T-helper 2 cell treated with Interferon-gamma antibody and Interleukin-4, amounts not matched to agents 5 μg/mL and 100 μg/mL, for 36 hours (primary cell): ENCODE results near the gene RUNX1.
A peak's percentile ranks its signal among the peaks of the same experiment; 100 is the strongest.
"Not testable (repeated sequence)": the region's sequence is repeated elsewhere in the genome, so short reads cannot be mapped to it uniquely, and the experiment has no call there.

Experiments
- DNase-seq: peaks from one replicate; pipeline ENCODE4 v3.0.0; 2021; ENCODE audit warnings: low spot score
- H3K27ac Mint-ChIP-seq: one replicate; pipeline ENCODE4 v1.8.0; 2021; ENCODE audit warnings: mild to moderate bottlenecking, mixed read lengths
- H3K27me3 Mint-ChIP-seq: one replicate; pipeline ENCODE4 v1.8.0; 2021; ENCODE audit warnings: low read depth, mixed read lengths
- H3K36me3 Mint-ChIP-seq: one replicate; pipeline ENCODE4 v1.8.0; 2021; ENCODE audit warnings: low read depth, mixed read lengths
- H3K4me1 Mint-ChIP-seq: one replicate; pipeline ENCODE4 v1.8.0; 2021; ENCODE audit warnings: low read depth, mixed read lengths
- H3K4me3 Mint-ChIP-seq: one replicate; pipeline ENCODE4 v1.8.0; 2022; ENCODE audit warnings: mild to moderate bottlenecking, moderate library complexity, mixed read lengths
- H3K9me3 Mint-ChIP-seq: one replicate; pipeline ENCODE4 v1.8.0; 2021; ENCODE audit warnings: mixed read lengths

Gene RUNX1

DNA sequence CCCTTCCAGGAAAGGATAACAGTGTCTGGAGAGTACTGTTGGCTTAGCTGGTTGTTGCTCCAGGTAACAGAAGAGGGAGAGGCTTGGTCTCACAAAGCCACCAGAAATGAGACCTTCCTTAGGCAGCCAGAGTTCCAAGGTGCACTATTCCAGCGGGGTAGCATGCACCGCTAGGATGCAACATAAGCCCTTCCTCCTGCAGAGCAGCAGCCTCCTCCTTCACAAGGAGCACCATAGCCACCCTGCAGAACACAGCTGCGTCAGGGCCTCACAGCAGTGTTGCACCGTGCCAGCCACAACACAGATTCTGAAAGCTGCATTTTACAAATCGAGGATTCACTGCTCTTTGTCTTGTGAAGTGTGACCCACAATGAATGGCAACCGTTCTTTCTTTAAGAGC is 238.3 kb downstream of the RUNX1 start:
- H3K9me3 Mint-ChIP-seq, result peaks cover 8% of the 10 kb centered on the region
- peaks cover 82% of the 10 kb centered on the region for H3K36me3 Mint-ChIP-seq
- H3K4me1 Mint-ChIP-seq, result peaks cover 72% of the 10 kb centered on the region
- no peaks in the 10 kb centered on the region for H3K27me3 Mint-ChIP-seq
- H3K27ac Mint-ChIP-seq, result no peak overlapping the region
- H3K4me3 Mint-ChIP-seq, result no peak overlapping the region
- no peak for DNase-seq

DNA sequence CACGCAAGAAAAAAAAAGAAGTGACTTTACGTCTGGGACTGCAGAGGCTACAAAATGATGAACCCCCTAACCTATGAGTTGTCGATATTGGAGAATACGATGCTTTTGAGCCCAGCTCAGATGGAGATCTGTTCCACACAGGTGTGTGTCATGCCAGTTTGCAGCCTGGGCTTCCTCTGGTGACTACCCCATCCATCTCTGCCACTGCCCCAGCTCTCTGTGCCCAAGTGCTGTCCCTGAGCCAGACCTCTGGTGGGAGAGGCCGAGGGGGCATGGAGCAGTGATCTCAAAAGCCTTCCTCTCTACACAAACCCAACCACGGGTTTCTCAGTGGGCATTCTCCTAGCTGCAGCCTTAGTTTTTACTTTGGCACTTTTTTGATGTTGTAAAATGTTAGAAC is 239.3 kb downstream of the RUNX1 start:
- peaks cover 8% of the 10 kb centered on the region for H3K9me3 Mint-ChIP-seq
- no peaks in the 10 kb centered on the region for H3K27me3 Mint-ChIP-seq
- no peak for DNase-seq
- H3K4me1 Mint-ChIP-seq, result peaks cover 76% of the 10 kb centered on the region
- H3K36me3 Mint-ChIP-seq, result peaks cover 83% of the 10 kb centered on the region
- no peak overlapping the region for H3K27ac Mint-ChIP-seq
- H3K4me3 Mint-ChIP-seq, result no peak overlapping the region

DNA sequence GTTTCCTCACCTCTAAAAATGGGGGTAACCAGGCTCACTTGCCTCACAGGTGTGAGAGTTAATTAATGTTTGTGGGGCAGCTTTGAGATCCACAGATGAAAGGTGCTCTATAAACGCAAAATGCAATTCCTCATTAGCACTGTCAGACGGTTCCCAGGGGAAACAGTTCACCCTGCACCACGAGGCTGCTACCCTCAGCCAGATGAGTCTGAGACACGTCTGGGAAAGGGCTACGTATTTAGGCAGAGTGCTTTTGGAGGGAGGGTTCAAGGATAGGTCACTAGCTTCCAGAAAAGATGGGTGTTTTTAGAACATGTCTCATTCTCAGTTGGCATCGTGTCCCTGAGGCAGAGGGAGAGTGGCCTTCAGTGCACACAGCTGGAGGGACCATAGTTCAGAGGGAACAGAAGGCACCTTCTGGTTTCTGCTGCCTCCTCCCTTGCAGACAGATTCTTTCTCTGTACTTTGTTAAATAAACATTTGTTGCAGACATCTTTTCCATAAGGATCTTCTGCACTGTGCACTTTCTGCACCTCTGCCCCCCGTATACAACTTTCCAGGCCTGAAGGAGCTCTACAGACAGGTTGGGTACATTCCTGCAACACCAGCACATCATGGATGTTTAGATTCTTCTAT is 240.4 kb downstream of the RUNX1 start:
- Mint-ChIP-seq H3K27ac (peak overlapping the region; percentile 85), H3K4me1 (peaks cover 81% of the 10 kb centered on the region), H3K36me3 (peaks cover 82% of the 10 kb centered on the region)

DNA sequence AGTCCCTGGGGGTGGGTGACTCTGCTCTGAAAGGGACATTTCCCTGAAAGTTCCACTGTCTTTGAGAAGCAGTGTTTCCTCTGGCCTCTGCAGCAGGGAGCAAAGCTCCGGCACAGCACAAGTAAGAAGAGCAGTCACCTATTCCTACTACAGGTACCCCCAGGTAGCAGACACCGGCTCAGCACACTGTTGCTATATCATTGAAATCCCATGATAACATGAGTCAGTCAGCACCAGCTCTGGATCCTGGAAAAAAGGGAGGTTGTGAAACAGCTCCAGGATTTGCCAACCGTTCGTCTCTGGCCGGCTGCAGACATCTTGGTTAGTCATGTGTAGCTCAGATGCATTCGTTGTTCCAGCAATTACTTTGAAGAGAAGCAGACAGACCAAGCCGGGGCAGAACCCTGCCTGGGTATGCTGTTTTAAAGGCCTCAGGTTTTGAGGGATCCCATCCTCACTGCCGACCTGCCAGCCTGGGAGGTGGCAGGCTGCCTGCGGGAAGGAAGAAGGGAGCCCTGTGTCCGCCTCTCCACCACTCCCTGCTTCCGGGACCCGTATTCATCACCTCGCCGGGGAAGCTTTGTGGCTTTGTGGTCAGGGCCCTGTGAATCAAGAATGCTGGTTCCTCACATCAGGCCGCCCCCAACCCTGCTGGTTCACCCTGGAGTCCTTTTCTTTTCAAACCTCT is 241.1 kb downstream of the RUNX1 start:
- Mint-ChIP-seq H3K4me3 (peak overlapping the region; percentile 58), H3K9me3 (peaks cover 8% of the 10 kb centered on the region), H3K36me3 (peaks cover 80% of the 10 kb centered on the region), H3K4me1 (peaks cover 77% of the 10 kb centered on the region), H3K27me3 (no peaks in the 10 kb centered on the region), H3K27ac (peak overlapping the region; percentile 85)
- DNase-seq, result peak; percentile 76

More for the DNA sequence above, 240.4 kb downstream of the RUNX1 start:
- no peak for DNase-seq
- no peaks in the 10 kb centered on the region for H3K27me3 Mint-ChIP-seq
- H3K9me3 Mint-ChIP-seq, result peaks cover 8% of the 10 kb centered on the region
- peak overlapping the region; percentile 58 for H3K4me3 Mint-ChIP-seq

DNA sequence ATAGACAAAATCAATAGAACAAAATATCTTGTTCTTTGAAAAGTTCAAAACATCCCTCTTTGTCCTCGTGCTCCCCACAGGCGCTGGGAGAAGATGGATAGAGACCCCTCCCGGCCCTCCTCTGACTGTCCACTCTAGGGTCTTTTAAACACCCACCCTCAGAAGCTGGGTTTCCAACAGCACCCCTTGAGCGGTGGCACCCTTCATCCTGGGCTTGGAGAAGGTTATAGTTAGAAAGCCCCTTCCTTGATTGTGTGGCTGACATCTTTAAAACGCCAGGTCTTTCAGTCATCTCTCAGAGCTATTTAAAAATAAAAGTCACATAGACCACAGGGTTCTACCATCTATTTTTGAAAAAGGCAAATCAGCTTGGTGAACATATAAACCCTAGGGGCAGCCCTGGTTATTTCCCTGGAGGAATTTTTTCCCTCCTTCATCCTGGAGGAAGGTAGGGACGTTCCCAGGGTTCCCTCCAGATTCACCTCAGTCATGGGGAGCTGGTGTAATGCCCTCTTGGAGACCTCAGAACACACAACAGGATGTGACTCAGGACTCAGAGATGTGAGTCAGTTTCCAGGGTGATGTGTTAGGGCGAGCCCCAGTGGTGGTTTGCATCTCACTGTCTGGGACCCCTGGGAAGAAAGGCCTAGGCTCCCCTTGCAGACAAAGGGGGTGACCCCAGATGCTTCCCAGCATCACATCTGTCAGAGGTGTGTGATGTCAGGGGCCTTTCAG is 241.8 kb downstream of the RUNX1 start:
- H3K27me3 Mint-ChIP-seq, result no peaks in the 10 kb centered on the region
- H3K4me3 Mint-ChIP-seq, result peak overlapping the region; percentile 58
- peaks cover 75% of the 10 kb centered on the region for H3K4me1 Mint-ChIP-seq
- peaks cover 81% of the 10 kb centered on the region for H3K36me3 Mint-ChIP-seq
- peaks cover 8% of the 10 kb centered on the region for H3K9me3 Mint-ChIP-seq
- peak; percentile 76 for DNase-seq
- H3K27ac Mint-ChIP-seq, result peak overlapping the region; percentile 85

DNA sequence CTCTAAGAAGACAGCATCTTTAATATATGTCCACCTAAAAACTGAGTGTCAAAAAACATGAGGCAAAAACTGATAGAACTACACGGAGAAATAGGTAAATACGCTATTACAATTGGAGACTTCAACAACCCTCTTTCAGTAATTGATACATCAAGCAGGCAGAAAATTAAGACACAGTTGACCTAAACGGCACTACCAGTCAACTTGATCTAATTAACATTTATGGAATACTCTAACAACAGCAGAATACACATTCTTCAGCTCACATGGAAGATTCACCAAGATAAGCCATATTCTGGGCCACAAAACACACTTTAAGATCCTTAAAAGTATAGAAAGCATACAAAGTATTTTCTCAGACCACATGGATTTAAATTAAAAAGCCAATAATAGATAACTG is 242.7 kb downstream of the RUNX1 start:
- H3K27me3 Mint-ChIP-seq, result no peaks in the 10 kb centered on the region
- peak overlapping the region; percentile 52 for H3K27ac Mint-ChIP-seq
- H3K4me1 Mint-ChIP-seq, result peaks cover 69% of the 10 kb centered on the region
- peaks cover 76% of the 10 kb centered on the region for H3K36me3 Mint-ChIP-seq
- no peak overlapping the region for H3K4me3 Mint-ChIP-seq
- H3K9me3 Mint-ChIP-seq, result peaks cover 8% of the 10 kb centered on the region
- DNase-seq, result no peak

DNA sequence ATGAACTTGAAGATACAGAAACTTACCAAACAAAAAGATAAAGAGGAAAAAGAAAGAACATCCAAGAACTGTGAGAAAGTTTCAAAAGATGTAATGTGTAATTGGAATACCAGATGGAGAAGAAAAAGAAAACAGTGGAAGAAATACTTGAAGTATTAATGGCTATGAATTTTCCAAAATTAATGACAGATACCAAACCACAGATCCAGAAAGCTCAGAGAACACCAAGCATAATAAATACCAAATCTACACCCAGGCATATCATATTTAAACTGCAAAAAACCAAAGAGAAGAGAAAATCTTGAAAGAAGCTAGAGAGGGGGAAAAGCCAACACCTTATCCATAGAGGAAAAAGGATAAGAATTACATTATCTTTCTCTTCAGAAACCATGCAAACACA is 243.9 kb downstream of the RUNX1 start:
- Mint-ChIP-seq H3K27ac (peak overlapping the region; percentile 21), H3K36me3 (peaks cover 71% of the 10 kb centered on the region), H3K27me3 (no peaks in the 10 kb centered on the region), H3K4me1 (peaks cover 59% of the 10 kb centered on the region), H3K9me3 (peaks cover 8% of the 10 kb centered on the region), H3K4me3 (no peak overlapping the region)
- DNase-seq, result no peak

DNA sequence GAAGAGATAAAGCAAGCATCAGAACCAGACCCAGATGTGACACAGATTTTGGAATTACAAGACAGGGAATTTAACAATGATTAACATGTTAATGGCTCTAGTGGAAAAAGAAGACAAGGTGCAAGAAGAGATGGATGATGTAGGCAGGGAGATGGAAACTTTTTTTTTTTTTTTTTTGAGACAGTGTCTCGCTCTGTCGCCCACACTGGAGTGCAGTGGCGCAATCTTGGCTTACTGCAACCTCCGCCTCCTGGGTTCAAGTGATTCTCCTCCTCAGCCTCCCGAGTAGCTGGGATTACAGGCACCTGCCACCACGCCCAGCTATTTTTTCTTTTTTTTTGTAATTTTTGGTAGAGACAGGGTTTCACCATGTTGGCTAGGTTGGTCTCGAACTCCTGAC is 244.5 kb downstream of the RUNX1 start:
- not testable (repeated sequence) for H3K4me3 Mint-ChIP-seq, DNase-seq, H3K9me3 Mint-ChIP-seq, H3K27me3 Mint-ChIP-seq
- H3K4me1 Mint-ChIP-seq, result peaks cover 53% of the 10 kb centered on the region
- H3K27ac Mint-ChIP-seq, result peak overlapping the region; percentile 47
- peaks cover 74% of the 10 kb centered on the region for H3K36me3 Mint-ChIP-seq

DNA sequence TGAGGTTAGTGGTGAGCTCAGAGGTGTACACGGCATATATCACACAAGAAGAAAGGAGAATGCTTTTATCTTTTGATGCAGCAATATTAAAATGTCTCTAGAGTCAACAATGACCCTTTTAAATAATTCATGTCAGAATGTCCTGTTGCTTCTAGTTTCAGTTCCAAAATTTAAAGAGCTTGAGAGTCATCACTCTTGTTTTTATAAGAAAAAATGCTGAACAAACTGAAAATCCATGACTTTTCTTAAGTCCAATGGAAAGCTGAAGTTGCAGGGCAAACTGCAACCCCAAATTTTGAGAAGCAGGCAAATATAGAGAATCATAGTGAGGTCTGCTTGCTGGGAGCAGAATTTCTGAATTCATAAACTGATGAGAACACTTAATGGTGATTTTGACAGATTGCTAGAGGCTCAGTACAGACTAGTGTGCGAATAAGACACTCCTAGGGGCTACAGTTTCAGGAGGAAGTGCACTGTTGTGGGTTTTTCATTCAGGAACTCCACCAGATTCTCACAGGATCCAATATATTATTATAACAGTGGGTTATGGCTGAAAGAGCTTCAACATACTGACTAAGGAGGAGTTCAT is 245.2 kb downstream of the RUNX1 start:
- Mint-ChIP-seq H3K27ac (no peak overlapping the region), H3K4me3 (no peak overlapping the region), H3K4me1 (peaks cover 46% of the 10 kb centered on the region), H3K9me3 (peaks cover 8% of the 10 kb centered on the region), H3K36me3 (peaks cover 74% of the 10 kb centered on the region), H3K27me3 (no peaks in the 10 kb centered on the region)
- DNase-seq, result no peak

DNA sequence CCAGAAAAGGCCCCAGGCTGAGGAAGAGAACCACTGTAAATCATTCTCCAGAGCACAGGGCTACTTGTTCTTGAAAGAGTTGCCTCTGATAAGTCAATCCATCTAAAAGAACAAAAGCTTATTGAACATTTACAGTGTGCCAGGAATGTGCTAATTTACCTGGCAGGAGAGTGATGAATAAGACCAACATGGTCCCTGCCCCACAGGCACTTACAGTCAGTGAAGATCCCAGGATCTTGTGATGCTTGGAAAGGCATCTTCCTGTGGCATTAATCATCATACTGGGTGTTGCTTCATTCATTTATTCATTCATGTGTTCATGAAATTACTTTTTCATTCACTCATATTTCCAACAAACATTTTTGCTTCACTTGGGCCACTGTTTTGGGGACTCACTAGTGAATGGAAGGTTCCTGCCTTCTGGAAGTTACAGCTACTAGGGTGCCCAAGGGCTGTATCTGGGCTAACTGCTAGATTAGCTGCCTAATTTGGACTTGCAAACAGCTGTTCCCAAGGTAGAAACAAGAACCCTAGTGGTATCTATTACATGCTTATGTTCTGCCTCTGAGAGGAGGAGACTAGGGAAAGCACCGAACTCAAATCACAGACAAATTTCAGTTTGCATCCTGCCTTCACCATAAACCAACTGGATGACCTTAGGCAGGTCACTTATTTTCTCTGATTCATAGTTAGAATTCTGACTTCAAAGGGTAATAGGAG is 246.8 kb downstream of the RUNX1 start:
- peaks cover 70% of the 10 kb centered on the region for H3K36me3 Mint-ChIP-seq
- H3K4me1 Mint-ChIP-seq, result peaks cover 31% of the 10 kb centered on the region
- no peak for DNase-seq
- no peaks in the 10 kb centered on the region for H3K27me3 Mint-ChIP-seq
- H3K27ac Mint-ChIP-seq, result no peak overlapping the region
- no peak overlapping the region for H3K4me3 Mint-ChIP-seq
- peaks cover 8% of the 10 kb centered on the region for H3K9me3 Mint-ChIP-seq

DNA sequence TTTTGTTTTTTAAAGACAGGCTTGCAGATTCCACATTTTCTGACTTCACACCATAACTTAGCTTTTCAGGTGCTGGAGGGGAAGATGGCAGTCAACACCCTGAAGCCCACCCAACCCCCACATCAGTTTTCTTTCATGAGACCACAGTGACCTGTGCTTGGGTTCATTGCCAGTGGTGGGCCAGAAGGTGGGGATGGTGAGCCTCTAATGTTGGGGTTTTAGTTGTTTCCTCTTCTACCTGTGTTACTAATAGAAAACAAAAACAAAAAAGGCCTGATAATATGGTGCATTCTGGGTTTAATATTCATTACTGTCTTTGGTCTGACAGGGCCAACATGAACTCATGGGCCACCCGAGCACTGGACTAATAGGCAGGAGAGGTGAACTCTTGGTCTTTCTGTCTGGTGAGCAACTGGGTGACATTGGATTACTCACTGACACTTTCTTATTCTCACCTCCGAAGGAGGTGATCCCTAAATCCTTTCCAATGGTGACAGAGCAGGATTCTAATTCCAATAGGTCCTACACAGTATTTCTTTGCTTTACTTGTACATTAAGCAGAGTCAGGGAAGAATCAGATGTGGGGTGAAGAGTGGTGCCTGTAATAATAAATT is 247.5 kb downstream of the RUNX1 start:
- no peak for DNase-seq
- Mint-ChIP-seq H3K4me3 (no peak overlapping the region), H3K9me3 (peaks cover 5% of the 10 kb centered on the region)

DNA sequence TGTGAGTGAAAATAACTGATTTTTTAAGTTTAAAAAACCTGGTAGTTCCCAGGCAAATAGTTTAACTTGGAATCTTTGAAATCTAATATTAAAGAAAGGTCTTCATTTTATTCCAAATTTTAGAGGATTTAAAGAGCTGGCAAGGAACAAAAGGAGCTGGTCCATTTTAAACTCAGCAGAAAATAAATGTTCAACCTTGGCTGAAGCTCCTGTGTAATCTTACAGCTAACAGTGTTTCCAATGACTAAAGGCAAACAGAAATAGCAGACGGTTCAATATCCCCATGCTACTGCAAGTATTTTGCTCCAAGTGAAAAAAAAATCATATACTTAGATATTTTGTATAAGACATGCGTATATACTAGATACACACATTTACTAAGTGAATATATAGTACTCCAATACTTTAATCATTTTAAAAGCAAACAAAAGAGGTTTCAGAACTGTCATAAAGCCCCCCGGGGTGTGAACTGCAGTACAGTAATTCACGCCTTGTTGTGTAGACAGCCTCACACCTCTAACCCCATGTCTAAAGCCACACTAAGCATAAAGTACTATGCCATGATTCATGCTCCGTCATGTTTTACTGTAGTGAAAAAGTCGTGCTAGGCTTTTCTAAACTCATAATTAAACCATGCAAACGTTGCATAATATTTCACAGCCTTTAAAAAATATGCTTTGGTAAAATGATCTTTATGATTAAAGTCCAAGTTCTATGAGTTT is 248.1 kb downstream of the RUNX1 start:
- no peak for DNase-seq
- H3K27me3 Mint-ChIP-seq, result no peaks in the 10 kb centered on the region
- peaks cover 22% of the 10 kb centered on the region for H3K4me1 Mint-ChIP-seq
- H3K9me3 Mint-ChIP-seq, result no peaks in the 10 kb centered on the region
- peaks cover 68% of the 10 kb centered on the region for H3K36me3 Mint-ChIP-seq
- H3K27ac Mint-ChIP-seq, result no peak overlapping the region
- H3K4me3 Mint-ChIP-seq, result no peak overlapping the region

More for the DNA sequence above, 247.5 kb downstream of the RUNX1 start:
- Mint-ChIP-seq H3K36me3 (peaks cover 67% of the 10 kb centered on the region), H3K4me1 (peaks cover 25% of the 10 kb centered on the region), H3K27me3 (no peaks in the 10 kb centered on the region), H3K27ac (no peak overlapping the region)

DNA sequence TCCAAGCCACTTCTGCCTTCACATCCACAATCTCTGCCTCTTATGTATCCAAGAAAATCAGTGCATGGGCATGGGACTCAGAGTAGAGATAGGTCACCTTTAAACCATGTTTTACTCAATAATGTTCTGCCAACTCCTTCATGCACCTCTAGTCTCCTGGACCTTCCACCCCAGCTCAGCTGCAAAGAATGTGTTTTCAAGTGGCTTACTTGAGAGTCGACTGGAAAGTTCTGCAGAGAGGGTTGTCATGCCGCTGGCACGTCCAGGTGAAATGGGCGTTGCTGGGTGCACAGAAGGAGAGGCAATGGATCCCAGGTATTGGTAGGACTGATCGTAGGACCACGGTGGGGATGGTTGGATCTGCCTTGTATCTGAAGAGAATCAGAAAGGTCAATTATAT is 250.0 kb downstream of the RUNX1 start:
- no peaks in the 10 kb centered on the region for H3K27me3 Mint-ChIP-seq
- DNase-seq, result no peak
- H3K4me3 Mint-ChIP-seq, result no peak overlapping the region
- peaks cover 71% of the 10 kb centered on the region for H3K36me3 Mint-ChIP-seq
- no peaks in the 10 kb centered on the region for H3K9me3 Mint-ChIP-seq
- H3K27ac Mint-ChIP-seq, result peak overlapping the region; percentile 38
- H3K4me1 Mint-ChIP-seq, result peaks cover 7% of the 10 kb centered on the region
